ENCODE measurements around the gene RIPK1. TPM values are rescaled to one million over a fixed set of nuclear protein-coding genes. Genes with fewer than 3 reads are reported as not detected.
"Not testable (repeated sequence)": the region's sequence is repeated elsewhere in the genome, so short reads cannot be mapped to it uniquely, and the experiment has no call there.

Gene RIPK1
- total RNA-seq, 1 donor from 2014 or later: 8.2 TPM

DNA sequence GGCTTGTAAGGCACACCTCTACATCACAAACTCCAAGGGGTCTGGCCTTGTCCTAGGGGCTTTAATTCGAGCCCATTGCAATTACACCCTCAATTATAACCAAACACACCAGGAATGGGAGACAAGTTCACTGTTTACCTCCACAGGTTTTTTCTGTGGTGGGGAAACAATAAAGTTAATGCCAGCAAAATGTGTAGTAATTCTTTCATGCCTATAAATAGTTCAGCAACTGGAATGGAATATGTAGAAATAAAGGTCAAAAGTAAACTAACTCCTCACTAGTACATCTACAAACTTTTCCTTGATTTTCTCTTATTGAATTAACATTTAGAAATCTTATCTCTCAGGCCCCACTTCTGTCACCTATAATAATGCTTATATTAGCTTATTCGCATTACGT lies 27.1 kb upstream of the RIPK1 start:
- intact Hi-C loops (cut with DNase I): no loop called here
- no peak for DNase-seq (ENCODE audit: low spot score)

DNA sequence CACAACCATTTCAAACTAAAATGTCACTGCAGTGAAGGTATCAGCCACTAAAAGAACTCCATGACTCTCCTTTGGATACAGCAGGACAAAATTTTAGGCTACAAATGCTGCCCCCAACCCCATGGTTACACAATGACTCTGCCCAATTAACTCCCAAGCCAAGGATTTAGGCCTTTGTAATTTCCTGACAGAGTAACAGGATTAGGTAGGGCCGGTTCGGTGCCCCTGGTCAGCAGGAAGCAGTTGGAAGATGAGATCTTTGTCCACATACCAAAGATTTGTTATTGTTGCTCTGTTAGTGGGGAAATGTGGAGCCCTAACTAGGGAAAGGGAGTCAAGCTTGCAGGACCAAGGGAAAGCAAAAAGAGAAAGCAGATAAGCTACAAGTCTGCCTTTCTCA lies 26.7 kb upstream of the RIPK1 start:
- intact Hi-C loops (cut with DNase I): no loop called here

GRCh38 chr6:3045369-3045768 lies 22.9 kb upstream of the RIPK1 start:
- intact Hi-C loops (cut with DNase I): no loop called here
- no peak for DNase-seq (ENCODE audit: low spot score)

More for the DNA sequence above, 26.7 kb upstream of the RIPK1 start:
- no peak for DNase-seq (ENCODE audit: low spot score)

- no peak for DNase-seq (ENCODE audit: low spot score)
- intact Hi-C loops (cut with DNase I): no loop called here
These were observed 22.5 kb upstream of the RIPK1 start for GRCh38 chr6:3045777-3046176.

DNA sequence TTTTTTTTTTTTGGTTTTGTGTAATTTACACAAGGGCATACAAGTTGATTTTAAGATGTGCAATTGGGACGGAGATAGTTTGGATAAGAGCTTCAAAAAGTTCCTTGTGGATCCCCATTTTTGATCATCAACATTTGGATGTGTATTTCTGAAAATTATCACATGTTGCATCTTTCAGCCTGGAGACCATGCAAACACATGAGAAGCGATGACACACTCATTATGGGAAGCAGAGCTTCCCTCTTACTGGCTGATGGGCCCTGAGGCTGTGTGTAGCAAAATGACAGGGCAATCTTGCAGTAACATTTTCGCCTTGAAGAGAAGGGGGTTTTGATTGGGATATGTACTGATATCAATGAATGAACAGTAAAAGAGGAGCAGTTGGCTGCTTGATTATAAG lies 22.0 kb upstream of the RIPK1 start:
- intact Hi-C loops (cut with DNase I): no loop called here
- no peak for DNase-seq (ENCODE audit: low spot score)

DNA sequence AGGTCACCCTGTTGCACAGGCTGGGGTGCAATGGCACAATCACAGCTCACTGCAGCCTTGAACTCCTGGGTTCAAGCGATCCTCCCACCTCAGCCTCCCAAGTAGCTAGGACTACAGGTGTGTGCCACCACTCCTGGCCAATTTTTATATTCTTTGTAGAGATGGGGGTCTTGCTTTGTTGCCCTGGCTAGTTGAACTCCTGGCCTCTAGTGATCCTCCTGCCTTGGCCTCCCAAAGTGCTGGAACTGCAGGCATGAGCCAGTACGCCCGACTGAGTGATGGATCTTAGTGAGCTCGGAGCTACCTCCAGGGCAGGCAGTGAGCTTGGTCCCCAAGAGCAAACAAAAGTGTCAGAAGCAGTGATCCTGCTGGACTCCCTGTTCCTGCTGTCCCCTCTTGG lies 20.3 kb upstream of the RIPK1 start:
- intact Hi-C loops (cut with DNase I); DNase-seq (ENCODE audit: low spot score): not testable (repeated sequence)

GRCh38 chr6:3052481-3053230 lies 15.6 kb upstream of the RIPK1 start:
- intact Hi-C loops (cut with DNase I): loop anchor here (1.0 to 10.0 kb wide), 2 partner anchors 27 to 208 kb away; partner anchors contain the start of gene SERPINB1
- no peak for DNase-seq (ENCODE audit: low spot score)

- intact Hi-C loops (cut with DNase I): loop anchor here (1.0 to 10.0 kb wide), 2 partner anchors 28 to 208 kb away; partner anchors contain the start of gene SERPINB1
- no peak for DNase-seq (ENCODE audit: low spot score)
These were observed 15.1 kb upstream of the RIPK1 start for GRCh38 chr6:3053231-3053508.

- not testable (repeated sequence) for DNase-seq (ENCODE audit: low spot score)
- intact Hi-C loops (cut with DNase I): loop anchor here (2.0 to 10.0 kb wide), 2 partner anchors 56 to 210 kb away; partner anchors contain the start of genes NQO2 and SERPINB1
These were observed 13.8 kb upstream of the RIPK1 start for GRCh38 chr6:3054229-3055157.

GRCh38 chr6:3055158-3055499 lies 13.2 kb upstream of the RIPK1 start:
- intact Hi-C loops (cut with DNase I): loop anchor here (2.0 to 10.0 kb wide), 2 partner anchors 56 to 210 kb away; partner anchors contain the start of genes NQO2 and SERPINB1
- DNase-seq (ENCODE audit: low spot score): not testable (repeated sequence)

DNA sequence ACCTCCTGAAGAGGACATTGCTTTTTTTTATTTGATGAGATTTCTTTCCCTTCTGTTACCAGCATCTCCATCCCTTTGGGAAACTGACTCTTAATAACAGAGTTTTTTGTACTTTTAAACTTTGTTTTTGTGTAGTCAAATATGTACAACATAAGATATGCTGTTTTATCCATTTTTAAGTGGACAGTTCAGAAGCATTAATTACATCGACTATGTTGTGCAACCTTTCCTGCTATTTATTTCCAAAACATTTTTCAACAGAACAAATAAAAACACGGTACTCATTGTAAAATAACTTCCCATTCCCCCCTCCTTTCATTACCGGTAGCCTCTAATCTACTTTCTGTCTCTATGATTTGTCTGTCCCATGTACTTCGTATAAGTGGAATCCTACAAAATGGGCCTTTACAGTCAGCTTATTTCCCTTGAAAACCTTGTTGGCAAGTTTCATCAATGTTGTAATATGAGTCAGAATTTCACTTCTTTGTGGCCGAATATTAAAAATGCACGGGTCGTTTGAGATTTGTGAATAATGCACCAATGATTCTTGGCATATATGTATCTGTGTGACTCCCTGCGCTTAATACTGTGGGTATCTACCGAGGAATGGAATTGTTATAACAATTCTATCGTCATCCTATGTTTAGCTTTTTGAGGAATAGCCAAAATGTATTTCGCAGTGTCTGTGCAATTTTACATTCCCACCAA lies 11.1 kb upstream of the RIPK1 start:
- intact Hi-C loops (cut with DNase I): loop anchor here (10.0 kb wide), 1 partner anchor 212 kb away; the partner anchor contains the start of gene SERPINB1
- no peak for DNase-seq (ENCODE audit: low spot score)

- no peak for DNase-seq (ENCODE audit: low spot score)
- intact Hi-C loops (cut with DNase I): loop anchor here (10.0 kb wide), 1 partner anchor 214 kb away; the partner anchor contains the start of gene SERPINB1
These were observed 9.3 kb upstream of the RIPK1 start for GRCh38 chr6:3058957-3059356.

- DNase-seq (ENCODE audit: low spot score); intact Hi-C loops (cut with DNase I): not testable (repeated sequence)
These were observed 8.2 kb upstream of the RIPK1 start for GRCh38 chr6:3060092-3060491.

GRCh38 chr6:3061501-3061941 lies 6.8 kb upstream of the RIPK1 start:
- intact Hi-C loops (cut with DNase I): no loop called here
- no peak for DNase-seq (ENCODE audit: low spot score)

DNA sequence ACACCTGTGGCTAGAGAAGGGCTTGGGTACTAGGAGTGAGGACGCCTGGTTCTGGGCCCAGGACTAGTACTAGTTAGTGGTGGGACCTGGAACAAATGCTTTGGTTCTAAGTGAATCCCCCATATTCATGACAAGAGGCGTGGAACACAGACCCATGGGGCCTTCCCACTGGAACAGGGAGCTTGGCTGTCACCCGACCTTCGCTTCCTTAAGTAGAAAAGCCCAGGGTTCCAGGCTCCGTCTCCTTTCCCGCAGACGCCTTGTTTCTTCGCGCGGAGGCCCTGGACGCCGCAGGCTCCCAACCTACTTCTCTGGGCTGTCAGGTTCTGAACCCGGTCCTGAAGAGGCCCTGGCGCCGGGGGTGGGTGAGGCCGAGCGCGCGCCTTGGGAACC lies 5.0 kb upstream of the RIPK1 start:
- intact Hi-C loops (cut with DNase I); DNase-seq (ENCODE audit: low spot score): not testable (repeated sequence)

DNA sequence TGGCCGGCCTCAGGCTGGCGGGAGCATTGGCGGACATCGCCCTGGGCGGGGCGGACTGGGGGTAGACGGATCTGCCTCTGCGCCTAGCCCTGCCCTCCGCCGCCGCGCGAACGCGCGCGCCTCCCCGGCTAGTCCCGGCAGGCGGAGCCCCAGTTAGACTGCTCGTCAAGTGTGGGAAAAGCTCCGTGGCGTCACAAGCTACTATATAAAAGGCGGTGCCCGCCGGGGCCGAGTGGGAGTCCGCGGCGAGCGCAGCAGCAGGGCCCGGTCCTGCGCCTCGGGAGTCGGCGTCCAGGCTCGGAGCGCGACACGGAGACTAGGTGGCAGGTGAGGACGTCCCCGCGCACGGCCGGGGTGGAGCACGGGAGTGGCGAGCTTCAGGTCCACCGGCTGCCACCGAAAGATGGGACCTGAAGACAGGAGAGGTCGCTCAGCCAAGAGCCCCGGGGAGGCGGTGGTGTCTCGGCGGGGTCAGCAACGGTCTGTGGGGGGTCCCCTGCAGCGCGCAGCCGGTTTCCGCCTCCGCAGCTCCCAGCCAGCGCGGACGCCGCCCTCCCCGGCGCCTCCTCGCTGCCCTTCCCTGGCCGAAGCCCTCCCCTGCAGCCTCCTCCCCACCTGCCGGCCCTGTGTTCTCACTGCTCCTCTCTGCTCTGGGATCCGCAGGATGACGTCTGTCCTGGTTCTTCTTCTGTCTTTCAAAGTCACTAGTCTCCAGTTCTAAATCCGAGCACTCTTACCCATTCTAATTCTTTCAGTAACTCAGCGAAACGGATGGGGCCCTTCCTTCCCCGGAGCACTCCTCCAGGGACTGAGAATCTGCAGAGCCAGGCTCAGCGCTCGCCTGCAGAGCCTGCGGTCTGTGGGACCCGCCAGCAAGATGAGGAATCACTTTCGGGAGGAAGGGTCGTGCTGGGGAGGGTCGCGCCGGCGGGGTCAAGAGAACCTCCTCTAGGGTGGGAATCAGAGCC lies 4.3 kb upstream of the RIPK1 start:
- peak; percentile 99 for DNase-seq (ENCODE audit: low spot score)
- intact Hi-C loops (cut with DNase I): no loop called here

- no peak for DNase-seq (ENCODE audit: low spot score)
- intact Hi-C loops (cut with DNase I): loop anchor here (5.0 kb wide), 1 partner anchor 46 kb away; the partner anchor contains the start of gene BPHL
These were observed 3.3 kb downstream of the RIPK1 start for GRCh38 chr6:3071568-3071967.

GRCh38 chr6:3072798-3073197 lies 4.5 kb downstream of the RIPK1 start:
- intact Hi-C loops (cut with DNase I): loop anchor here (5.0 kb wide), 1 partner anchor 45 kb away; the partner anchor contains the start of gene BPHL
- DNase-seq (ENCODE audit: low spot score): no peak

Measured in cardiac septum (tissue), 1 donor.